C4-2B (cell line): Measurements from ENCODE around the gene LRTM2.

Source experiments
- H3K27ac ChIP-seq: fragments of 450-650 bp; 2 replicates; pipeline ENCODE4 v1.5.1; 2017
- ZFX ChIP-seq: fragments of 450-650 bp; IDR thresholded peaks from 2 replicates; pipeline ENCODE4 v1.6.1; 2017
- TF ChIP-seq, protein P1 (sequence below): fragments of 450-650 bp; conservative IDR thresholded peaks from 2 replicates; pipeline ENCODE4 v1.5.1; 2017; ENCODE audit warnings: mild to moderate bottlenecking

LRTM2 gene

DNA sequence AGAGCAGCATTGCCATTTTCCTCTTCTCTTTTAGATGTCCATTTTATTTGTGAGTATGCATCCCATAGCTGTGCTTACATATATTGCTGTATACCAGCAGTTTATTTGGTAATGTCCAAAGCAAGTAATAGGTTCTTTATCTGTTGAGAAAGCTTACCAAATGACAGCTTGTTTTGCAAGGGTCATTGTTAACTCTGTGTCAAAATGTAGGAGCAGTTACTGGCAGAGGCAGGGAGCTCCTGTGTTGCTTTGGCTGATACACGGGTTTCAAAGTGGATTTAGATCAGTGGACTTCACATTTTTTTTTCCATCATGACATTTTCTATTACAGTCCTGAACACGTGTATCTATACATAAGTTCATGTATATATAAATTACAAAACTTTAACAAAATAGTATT is 38.1 kb upstream of the LRTM2 start:
- H3K27ac ChIP-seq = no peak overlapping the region
- TF ChIP-seq, protein P1, sequence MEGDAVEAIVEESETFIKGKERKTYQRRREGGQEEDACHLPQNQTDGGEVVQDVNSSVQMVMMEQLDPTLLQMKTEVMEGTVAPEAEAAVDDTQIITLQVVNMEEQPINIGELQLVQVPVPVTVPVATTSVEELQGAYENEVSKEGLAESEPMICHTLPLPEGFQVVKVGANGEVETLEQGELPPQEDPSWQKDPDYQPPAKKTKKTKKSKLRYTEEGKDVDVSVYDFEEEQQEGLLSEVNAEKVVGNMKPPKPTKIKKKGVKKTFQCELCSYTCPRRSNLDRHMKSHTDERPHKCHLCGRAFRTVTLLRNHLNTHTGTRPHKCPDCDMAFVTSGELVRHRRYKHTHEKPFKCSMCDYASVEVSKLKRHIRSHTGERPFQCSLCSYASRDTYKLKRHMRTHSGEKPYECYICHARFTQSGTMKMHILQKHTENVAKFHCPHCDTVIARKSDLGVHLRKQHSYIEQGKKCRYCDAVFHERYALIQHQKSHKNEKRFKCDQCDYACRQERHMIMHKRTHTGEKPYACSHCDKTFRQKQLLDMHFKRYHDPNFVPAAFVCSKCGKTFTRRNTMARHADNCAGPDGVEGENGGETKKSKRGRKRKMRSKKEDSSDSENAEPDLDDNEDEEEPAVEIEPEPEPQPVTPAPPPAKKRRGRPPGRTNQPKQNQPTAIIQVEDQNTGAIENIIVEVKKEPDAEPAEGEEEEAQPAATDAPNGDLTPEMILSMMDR = no peak
- TF ChIP-seq ZFX = no peak

GRCh38 chr12:1787714-1788113 is 32.7 kb upstream of the LRTM2 start:
- H3K27ac ChIP-seq = no peak overlapping the region
- TF ChIP-seq, protein P1 = no peak
- no peak for TF ChIP-seq ZFX

- TF ChIP-seq, protein P1 = no peak
- no peak for TF ChIP-seq ZFX
- H3K27ac ChIP-seq = no peak overlapping the region
Observed at GRCh38 chr12:1790444-1790843, 29.9 kb upstream of the LRTM2 start.

DNA sequence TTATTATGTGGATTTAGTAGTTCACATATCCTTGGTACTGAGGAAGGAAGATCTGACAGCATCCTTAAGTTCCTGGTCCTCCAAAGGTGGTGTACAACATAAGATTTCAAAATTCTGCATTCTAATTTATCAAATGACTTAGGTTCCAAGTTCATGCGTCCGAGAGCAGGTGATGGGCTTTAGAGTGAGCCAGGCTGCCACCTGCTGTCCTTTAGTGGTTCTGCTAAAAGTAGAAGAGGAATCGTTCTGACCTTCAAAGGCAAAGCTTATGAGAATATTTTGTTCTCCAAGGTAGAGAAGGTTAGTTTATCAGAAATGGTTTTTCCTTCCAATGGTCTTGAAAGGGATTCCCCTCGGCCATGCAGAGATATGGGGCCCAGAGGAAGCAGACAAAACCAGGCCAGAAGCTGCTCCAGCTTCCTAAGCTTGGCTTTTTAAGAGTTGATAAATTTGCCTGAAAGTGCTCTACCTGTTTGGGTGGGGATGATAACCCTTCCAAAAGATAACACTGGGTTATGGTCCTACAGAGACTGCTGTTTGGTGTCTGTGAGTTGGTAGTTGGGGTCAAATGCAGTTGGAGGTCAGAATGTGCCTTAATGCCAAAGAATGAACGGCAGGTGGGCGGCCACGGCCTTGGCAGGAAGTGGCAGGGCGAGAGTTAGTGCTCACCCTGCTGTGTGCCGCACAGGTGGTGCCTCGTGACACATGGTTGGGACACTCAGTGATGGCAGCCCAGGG is 29.1 kb upstream of the LRTM2 start:
- no peak overlapping the region for H3K27ac ChIP-seq
- TF ChIP-seq, protein P1 = peak; percentile 87
- no peak for TF ChIP-seq ZFX

GRCh38 chr12:1792406-1792805 is 28.0 kb upstream of the LRTM2 start:
- TF ChIP-seq, protein P1 = no peak
- TF ChIP-seq ZFX = no peak
- no peak overlapping the region for H3K27ac ChIP-seq

DNA sequence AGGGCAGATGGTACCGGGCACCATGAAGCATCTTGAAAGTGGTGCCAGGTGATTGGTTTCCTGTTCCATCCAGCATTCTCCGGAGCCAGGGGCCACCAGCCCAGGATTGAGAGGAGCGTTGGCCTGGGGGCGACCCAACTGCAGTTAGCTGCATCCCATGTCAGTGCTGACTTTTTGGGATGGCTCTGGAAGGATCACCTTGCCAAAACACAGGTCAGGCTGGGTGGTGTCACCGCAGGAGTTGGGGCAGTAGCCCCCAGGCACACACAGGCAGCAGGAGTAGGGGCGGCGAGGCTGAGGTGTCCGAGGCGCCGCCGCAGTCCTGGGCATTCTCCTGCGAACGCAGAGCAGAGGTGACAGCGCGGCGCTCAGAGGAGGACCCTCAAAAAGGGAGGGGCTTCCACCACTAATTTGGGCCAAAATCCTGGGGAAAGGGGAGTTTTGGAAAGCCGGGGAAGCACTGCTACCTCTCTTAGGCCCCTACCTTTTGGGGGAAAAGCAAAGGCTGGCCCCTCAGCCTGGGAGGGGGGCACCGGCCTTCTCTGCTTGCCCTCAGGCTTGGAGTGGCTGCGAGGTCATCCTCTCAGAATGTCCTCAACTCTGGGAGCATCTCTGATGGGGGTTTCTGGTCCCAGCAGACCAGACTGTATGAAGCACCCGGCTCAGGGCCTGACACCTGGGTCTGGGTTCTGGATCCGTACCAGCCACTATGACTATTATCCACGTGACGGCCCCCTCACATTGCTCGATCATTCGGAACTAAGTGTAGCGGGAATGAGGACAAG is 26.7 kb upstream of the LRTM2 start:
- TF ChIP-seq ZFX = no peak
- TF ChIP-seq, protein P1 = no peak
- H3K27ac ChIP-seq = no peak overlapping the region

- H3K27ac ChIP-seq = no peak overlapping the region
- TF ChIP-seq ZFX = no peak
- TF ChIP-seq, protein P1 = no peak
Observed at GRCh38 chr12:1794440-1795090, 25.8 kb upstream of the LRTM2 start.
